GM21529 (cell line): Measurements from ENCODE around the gene LAMTOR5.
"Not testable (repeated sequence)": the region's sequence is repeated elsewhere in the genome, so short reads cannot be mapped to it uniquely, and the experiment has no call there.

Experiments
- ATAC-seq: cut with Tn5 transposase; IDR thresholded peaks from one replicate; pipeline ENCODE4 v1.9.1; 2021; ENCODE audit not compliant: unreplicated experiment

The LAMTOR5 gene

DNA sequence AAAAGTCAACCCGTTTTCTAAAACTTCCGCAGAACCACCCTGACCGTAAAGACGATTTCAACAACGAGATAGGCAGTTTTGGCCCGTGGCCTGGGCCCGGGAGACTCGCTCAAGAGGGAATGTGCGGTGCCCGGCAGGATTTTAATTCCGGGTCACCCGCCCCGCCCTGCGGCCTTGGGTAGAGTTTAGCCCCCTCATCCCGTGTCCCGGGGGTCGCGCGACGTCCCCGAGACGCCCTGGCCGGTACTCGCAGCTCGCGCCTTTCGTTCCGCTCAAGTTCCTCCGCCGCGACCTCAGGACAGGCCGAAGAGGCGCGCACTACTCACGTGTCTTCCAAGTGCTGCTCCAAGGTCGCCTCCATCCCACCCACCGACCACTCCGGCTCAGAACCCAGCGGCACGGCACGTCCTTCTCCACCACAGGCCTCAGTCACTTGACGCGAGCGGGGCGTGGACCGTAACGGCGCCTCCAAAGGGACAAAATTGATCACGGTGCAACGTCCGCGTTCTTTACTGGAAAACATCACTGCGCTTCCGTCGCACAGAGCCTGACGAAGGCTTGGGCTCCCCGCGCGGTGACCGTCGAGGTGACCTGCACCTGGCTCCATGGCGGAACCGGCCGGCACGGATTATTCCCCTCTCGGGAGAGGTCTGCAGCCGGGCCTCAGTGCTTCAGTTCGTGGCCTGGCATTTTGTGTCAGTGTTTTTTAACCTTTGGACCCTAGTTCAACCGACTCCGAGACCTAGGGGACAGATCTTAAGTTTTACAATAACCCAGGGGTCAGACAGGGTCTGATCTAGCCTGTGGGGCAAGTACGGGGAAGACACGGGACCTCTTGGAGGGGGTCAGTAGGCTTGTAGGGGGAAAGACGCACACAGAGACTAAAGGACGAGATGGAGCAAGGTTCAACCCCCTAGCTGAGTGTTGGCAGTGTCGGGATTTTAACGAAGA lies at the start of gene LAMTOR5:
Gene LAMTOR5, minus strand, starts transcription at position 435 of the 951 bp plus-strand sequence. Its CDS starts 74 bp downstream, at position 361.
- ATAC-seq, result peak; percentile 85

- ATAC-seq, result no peak
These were observed 49.7 kb upstream of the LAMTOR5 start for GRCh38 chr1:110457206-110457605.

- no peak for ATAC-seq
These were observed 47.7 kb upstream of the LAMTOR5 start for GRCh38 chr1:110455151-110455550.

DNA sequence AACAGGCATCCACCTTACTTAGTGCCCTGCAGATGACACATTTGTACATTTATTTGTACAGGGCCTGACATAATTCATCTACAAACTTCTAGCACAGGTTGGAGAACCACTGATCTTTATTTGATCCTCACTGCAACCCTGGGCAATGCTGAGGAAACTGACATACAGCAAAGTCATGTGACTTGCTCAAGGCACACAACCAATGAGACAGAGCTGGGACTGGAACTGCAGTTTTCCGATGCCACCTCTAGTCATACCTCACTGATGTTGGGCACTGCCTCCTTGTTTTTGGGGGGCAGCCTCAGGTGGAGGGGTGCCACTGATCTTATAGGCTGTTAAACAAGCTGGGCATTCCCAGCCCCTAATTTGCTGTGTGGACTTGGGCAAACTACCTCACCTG lies 46.8 kb upstream of the LAMTOR5 start:
- no peak for ATAC-seq

DNA sequence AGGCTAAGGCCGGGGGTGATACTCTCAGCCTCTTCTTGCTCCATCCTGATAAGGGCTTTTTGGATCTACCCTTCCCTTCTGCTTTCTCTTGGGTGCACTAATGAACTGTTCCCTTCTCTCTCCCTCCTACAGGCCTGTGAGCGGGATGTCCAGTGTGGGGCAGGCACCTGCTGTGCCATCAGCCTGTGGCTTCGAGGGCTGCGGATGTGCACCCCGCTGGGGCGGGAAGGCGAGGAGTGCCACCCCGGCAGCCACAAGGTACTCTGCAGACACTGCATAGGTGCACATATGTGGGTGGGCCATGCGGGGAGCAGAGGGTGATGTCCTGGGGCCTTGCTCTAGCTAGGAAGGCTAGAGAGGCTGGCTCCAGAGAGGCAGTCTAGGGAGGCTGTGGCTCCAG lies 46.3 kb upstream of the LAMTOR5 start:
- ATAC-seq, result no peak

- ATAC-seq, result no peak
These were observed 44.8 kb upstream of the LAMTOR5 start for GRCh38 chr1:110452330-110452729.

DNA sequence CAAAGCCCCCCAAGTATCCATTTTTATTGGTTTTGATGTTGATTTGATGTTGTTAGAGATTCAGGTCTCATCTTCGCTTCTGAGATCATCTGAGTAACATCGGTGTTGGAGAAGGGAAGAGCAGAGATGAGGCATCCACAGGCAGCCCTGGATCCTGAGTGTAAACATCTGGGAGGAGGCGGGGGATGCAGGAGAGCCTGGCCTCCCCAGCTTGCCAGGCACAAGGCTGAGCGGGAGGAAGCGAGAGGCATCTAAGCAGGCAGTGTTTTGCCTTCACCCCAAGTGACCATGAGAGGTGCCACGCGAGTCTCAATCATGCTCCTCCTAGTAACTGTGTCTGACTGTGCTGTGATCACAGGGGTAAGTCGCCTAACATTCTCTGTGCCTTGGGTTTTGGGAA lies 43.4 kb upstream of the LAMTOR5 start, which contains the start of gene PROK1:
Gene PROK1, plus strand, starts transcription at position 221 of the 400 bp plus-strand sequence. Its CDS starts 68 bp downstream, at position 289.
- no peak for ATAC-seq

- ATAC-seq, result no peak
These were observed 42.5 kb upstream of the LAMTOR5 start for GRCh38 chr1:110449661-110450651.

- ATAC-seq, result no peak
These were observed 37.1 kb upstream of the LAMTOR5 start for GRCh38 chr1:110444561-110444960.

GRCh38 chr1:110443451-110443850 lies 36.0 kb upstream of the LAMTOR5 start:
- no peak for ATAC-seq

DNA sequence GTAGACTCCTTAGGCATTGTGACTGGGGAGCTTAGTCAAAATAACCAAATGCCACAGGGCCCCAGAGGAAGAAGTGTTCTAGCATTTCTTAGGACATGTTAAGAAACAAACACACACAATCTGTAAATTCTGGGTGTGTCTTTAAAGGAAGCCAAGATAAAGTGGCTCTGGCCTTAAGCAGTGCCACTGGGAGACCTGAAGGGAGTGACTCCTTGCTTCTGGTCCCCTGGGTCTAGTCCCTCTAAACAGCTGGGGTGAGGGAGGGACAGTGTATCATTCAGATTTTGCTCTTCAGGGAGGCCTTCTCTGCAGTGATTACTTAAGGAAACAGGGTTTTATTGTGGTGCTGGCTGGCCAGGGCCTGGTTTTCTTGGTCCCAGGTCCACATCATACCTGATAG lies 34.4 kb upstream of the LAMTOR5 start:
- no peak for ATAC-seq

GRCh38 chr1:110440877-110441276 lies 33.4 kb upstream of the LAMTOR5 start:
- no peak for ATAC-seq

DNA sequence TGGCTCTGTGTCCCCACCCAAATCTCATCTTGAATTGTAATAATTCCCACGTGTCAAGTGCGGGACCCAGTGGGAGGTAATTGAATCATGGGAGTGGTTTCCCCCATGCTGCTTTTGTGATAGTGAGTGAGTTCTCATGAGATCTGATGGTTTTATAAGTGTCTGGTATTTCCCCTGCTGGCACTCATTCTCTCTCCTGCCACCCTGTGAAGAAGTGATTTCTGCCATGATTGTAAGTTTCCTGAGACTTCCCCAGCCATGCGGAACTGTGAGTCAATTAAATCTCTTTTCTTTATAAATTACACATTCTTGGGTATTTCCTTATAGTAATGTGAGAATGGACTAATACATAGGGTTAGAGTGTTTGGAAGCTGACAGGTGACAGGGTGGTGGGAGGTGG lies 32.4 kb upstream of the LAMTOR5 start:
- ATAC-seq, result not testable (repeated sequence)

DNA sequence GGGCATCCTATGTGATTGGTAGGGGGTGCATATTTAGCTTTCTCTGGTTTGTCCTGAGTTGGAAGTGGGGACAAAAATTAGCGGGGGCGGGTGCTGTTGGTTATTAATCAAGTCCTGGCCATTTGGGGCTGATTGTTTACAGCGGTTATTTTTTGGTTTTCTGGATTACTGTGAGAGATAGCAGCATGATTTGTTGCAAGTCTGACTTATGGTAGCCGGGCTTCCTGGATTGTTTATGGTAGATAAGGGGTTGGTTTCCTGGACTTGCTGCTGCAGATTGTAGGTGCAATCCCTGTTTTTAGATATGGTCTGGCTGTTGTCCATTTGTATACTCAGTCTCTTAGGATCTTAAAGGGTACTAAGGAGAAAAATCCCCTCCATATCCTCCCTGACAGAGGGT lies 31.4 kb upstream of the LAMTOR5 start:
- ATAC-seq, result no peak

GRCh38 chr1:110437645-110438299 lies 30.3 kb upstream of the LAMTOR5 start:
- ATAC-seq, result not testable (repeated sequence)

- no peak for ATAC-seq
These were observed 29.1 kb upstream of the LAMTOR5 start for GRCh38 chr1:110436635-110437034.

- no peak for ATAC-seq
These were observed 27.5 kb upstream of the LAMTOR5 start for GRCh38 chr1:110434946-110435345.

DNA sequence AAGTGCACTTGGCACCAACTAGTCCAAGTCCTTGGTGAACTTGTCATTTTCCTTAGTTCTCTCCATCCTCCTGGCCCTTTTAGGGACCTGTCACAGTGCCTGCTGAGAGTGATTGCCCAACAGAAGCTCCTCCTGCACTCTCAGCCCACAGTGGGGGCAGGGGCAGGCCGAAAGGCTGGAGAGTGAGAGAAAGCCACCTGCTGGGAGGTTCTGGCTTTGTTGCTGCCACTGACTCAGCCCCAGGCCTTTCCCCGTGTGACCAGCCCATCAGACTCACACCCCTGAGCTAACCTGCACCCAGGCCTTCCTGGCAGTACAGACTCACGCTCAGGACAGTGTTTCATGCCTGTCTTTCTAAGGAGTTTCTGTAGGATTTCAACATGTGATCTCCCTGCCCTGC lies 26.3 kb upstream of the LAMTOR5 start:
- ATAC-seq, result no peak

DNA sequence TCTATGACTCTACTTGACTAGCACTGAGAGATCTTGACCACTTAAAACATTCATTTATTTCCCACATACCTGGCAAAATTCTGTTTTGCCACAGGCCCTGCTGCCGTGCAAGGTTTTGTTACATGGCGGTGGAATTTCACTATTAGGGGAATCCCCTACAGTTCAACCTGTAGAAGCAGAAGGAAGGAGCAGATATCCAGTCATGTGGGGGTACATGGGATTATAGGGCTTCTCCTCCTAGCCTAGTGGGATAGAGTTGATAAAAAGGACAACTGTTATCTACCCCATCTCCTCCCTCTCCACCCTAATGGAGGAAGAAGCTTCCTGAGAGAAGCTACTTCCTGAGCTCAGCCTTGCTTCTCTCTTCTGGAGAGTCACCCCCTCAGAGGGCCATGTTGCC lies 25.7 kb upstream of the LAMTOR5 start:
- no peak for ATAC-seq

- ATAC-seq, result no peak
These were observed 23.4 kb upstream of the LAMTOR5 start for GRCh38 chr1:110430901-110431300.

DNA sequence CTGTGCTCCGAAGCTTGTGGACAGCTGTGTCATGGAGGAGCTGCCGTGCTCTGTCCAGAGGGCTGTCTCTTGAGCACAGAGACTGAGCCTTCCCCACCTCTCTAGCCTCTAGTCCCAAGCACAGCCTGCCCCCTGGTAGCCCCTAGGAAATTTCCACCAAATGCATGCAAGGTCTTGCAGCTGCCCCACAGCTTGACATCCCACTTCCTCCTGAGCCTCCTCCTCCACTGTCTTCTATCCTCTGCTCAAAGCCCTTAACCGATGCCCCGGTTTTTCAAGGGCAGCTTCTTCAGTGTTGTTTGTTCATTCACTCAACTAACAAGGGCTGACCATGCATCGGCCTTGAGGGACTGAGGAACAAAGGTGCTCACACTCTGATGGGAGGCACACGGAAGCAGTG lies 22.9 kb upstream of the LAMTOR5 start:
- no peak for ATAC-seq
